A673 (cell line): ENCODE results near the gene ZFP90.

Experiments
- EZH2 ChIP-seq: fragments of 200-600 bp; sonication (generic); IDR thresholded peaks from 2 replicates; pipeline ENCODE4 v1.6.1; 2017; ENCODE audit warnings: borderline replicate concordance, low read depth, mild to moderate bottlenecking, mixed read lengths, antibody characterized with exemption, low read length; ENCODE audit not compliant: poor library complexity, severe bottlenecking
- TF ChIP-seq, protein P1 (sequence below): fragments of 300-800, 200-600 bp; sonication (generic); conservative IDR thresholded peaks from 2 replicates; pipeline ENCODE4 v1.5.1; 2017; ENCODE audit warnings: low read depth, mild to moderate bottlenecking, antibody characterized with exemption, low read length, moderate library complexity, mixed read lengths

DNA sequence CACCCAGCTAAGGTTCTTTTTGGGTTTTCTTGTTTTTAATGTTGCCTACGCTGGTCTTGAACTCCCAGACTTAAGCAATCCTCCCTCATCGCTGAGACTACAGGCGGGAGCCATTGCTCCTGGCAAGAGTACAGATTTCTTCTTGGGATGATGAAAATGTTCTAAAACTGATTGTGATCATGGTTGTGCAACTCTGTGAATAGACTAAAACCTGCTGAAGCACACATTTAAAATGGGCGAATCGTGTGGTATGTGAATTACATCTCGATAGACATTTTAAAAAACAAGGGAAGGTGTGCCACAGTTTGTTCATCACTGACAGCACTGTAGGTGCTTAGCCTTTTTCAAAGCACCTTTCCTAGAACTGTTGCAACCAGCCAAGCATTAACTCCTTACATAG lies 57.2 kb downstream of the ZFP90 start:
- TF ChIP-seq, protein P1, sequence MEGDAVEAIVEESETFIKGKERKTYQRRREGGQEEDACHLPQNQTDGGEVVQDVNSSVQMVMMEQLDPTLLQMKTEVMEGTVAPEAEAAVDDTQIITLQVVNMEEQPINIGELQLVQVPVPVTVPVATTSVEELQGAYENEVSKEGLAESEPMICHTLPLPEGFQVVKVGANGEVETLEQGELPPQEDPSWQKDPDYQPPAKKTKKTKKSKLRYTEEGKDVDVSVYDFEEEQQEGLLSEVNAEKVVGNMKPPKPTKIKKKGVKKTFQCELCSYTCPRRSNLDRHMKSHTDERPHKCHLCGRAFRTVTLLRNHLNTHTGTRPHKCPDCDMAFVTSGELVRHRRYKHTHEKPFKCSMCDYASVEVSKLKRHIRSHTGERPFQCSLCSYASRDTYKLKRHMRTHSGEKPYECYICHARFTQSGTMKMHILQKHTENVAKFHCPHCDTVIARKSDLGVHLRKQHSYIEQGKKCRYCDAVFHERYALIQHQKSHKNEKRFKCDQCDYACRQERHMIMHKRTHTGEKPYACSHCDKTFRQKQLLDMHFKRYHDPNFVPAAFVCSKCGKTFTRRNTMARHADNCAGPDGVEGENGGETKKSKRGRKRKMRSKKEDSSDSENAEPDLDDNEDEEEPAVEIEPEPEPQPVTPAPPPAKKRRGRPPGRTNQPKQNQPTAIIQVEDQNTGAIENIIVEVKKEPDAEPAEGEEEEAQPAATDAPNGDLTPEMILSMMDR = no peak
- no peak for TF ChIP-seq EZH2
